K562 (cell line): ENCODE measurements around the gene PNP. TPM values are rescaled to one million over a fixed set of nuclear protein-coding genes. Genes with fewer than 3 reads are reported as not detected.

Source experiments
- BRCA1 ChIP-seq, 2 experiments: fragments of 450-650 bp in 1 of 2; sonication (generic) in 1 of 2; formaldehyde crosslinking in 1 of 2; IDR thresholded peaks; 2 replicates each; pipeline versions ENCODE4 v1.5.0 to v1.6.1; 2017 to 2020; ENCODE audit warnings: mild to moderate bottlenecking in 1 of 2, missing genetic modification reagents in 1 of 2
- CBX3 ChIP-seq, 2 experiments: IDR thresholded peaks; 1 replicate in 1 of 2; 2 replicates in 1 of 2; pipeline ENCODE4 v1.6.1; 2012; ENCODE audit warnings: inconsistent platforms in 2 of 2, low read length in 2 of 2, borderline replicate concordance in 1 of 2, control low read depth in 1 of 2
- ETS1 ChIP-seq: conservative IDR thresholded peaks from 2 replicates; pipeline ENCODE4 v1.6.1; 2011; ENCODE audit warnings: low read depth, mild to moderate bottlenecking, low read length; ENCODE audit not compliant: control insufficient read depth
- FOXK1 ChIP-seq: sonication (generic); formaldehyde crosslinking; IDR thresholded peaks from 2 replicates; pipeline ENCODE4 v1.8.0; 2022; ENCODE audit warnings: missing genetic modification reagents, mild to moderate bottlenecking, borderline replicate concordance
- FOXP1 ChIP-seq: sonication (generic); formaldehyde crosslinking; IDR thresholded peaks from 2 replicates; pipeline ENCODE4 v1.8.0; 2022; ENCODE audit warnings: mild to moderate bottlenecking, missing genetic modification reagents
- GABPB1 ChIP-seq: sonication (generic); formaldehyde crosslinking; IDR thresholded peaks from 2 replicates; pipeline ENCODE4 v1.8.0; 2022; ENCODE audit warnings: mild to moderate bottlenecking, missing genetic modification reagents
- GMEB1 ChIP-seq: fragments of 250-450 bp; sonication (Bioruptor Pico); IDR thresholded peaks from 2 replicates; pipeline ENCODE4 v1.4.0; 2020; ENCODE audit warnings: mild to moderate bottlenecking
- KLF13 ChIP-seq: fragments of 450-650 bp; IDR thresholded peaks from 2 replicates; pipeline ENCODE4 v1.6.1; 2016; ENCODE audit warnings: missing genetic modification characterization, low read depth, mild to moderate bottlenecking, missing compliant biosample characterization, moderate library complexity, borderline replicate concordance
- RBM34 ChIP-seq: fragments of 200-400 bp; formaldehyde crosslinking; IDR thresholded peaks from 2 replicates; pipeline ENCODE4 v1.6.1; 2018; ENCODE audit warnings: low read length, borderline replicate concordance; ENCODE audit not compliant: insufficient read depth
- RNF2 ChIP-seq: sonication (generic); IDR thresholded peaks from 2 replicates; pipeline ENCODE4 v1.6.1; 2016
- SUPT5H ChIP-seq: fragments of 450-650 bp; IDR thresholded peaks from 2 replicates; pipeline ENCODE4 v1.6.1; 2016
- ZBTB40 ChIP-seq, 2 experiments: fragments of 450-650 bp in 1 of 2; sonication (generic) in 1 of 2; formaldehyde crosslinking in 1 of 2; IDR thresholded peaks; 2 replicates each; pipeline versions ENCODE4 v1.7.1 to v1.9.0; 2016 to 2022; ENCODE audit warnings: inconsistent platforms in 1 of 2, mild to moderate bottlenecking in 1 of 2, missing genetic modification reagents in 1 of 2
- ZNF12 ChIP-seq: sonication (generic); formaldehyde crosslinking; IDR thresholded peaks from 2 replicates; pipeline ENCODE4 v1.4.0; 2020; ENCODE audit warnings: mild to moderate bottlenecking, missing genetic modification reagents
- ZNF830 ChIP-seq: fragments of 250-450 bp; sonication (Bioruptor Pico); IDR thresholded peaks from 2 replicates; pipeline ENCODE4 v1.5.0; 2021; ENCODE audit warnings: mild to moderate bottlenecking
- polyA plus RNA-seq, 8 experiments: library from polyadenylated mRNA; depleted of rRNA in 4 of 8; stranded (reverse) in 5 of 8; unstranded in 3 of 8; fragments of >200 nt; fragmentation: Nextera tagmentation in 2 of 8; fragmentation: Illumina TruSeq in 1 of 8; extraction: Ambion mirVana in 2 of 8; extraction: Trizol in 1 of 8; gene quantifications; 2 replicates each; pipeline versions ENCODE4 v1.2.1 to v1.2.3, GENCODE V29; 2011 to 2014; ENCODE audit warnings: inconsistent platforms in 1 of 8, missing spikeins in 1 of 8
- total RNA-seq, 7 experiments: library from RNA; depleted of rRNA in 6 of 7; stranded (reverse); fragments of >200 nt in 6 of 7; fragmentation: Illumina TruSeq in 2 of 7; extraction: Trizol in 2 of 7; gene quantifications; 2 replicates each; pipeline versions ENCODE4 v1.2.1 to v1.2.3, GENCODE V29; 2011 to 2021; ENCODE audit warnings: low replicate concordance in 1 of 7

Gene PNP
- total and polyA plus RNA-seq, 9 of the 15 experiments (the other 6 are each of a cell fraction or from before 2014, with no cell fraction given), result 92.5 to 288 (median 137) TPM

- TF ChIP-seq ZBTB40 (IDR thresholded peaks at IDR 0.05) (no peak; the same call in 1 of the 2 replicates), ZBTB40 (CRISPR knock-in tag; IDR thresholded peaks at IDR 0.05) (no peak), GABPB1 (no peak), BRCA1 (IDR thresholded peaks at IDR 0.05) (no peak), BRCA1 (CRISPR knock-in tag; IDR thresholded peaks at IDR 0.05) (no peak), SUPT5H (peak; percentile 60), FOXP1 (CRISPR knock-in tag) (peak; percentile 52; the same call in 1 of the 2 replicates), RNF2 (no peak), ZNF830 (CRISPR knock-in tag) (no peak), ETS1 (no peak), ZNF12 (CRISPR knock-in tag) (0 out of 2 replicates have a peak, but pooled peaks have one; percentile 54), RBM34 (no peak), KLF13 (tag) (no peak), FOXK1 (CRISPR knock-in tag) (no peak), GMEB1 (CRISPR knock-in tag) (no peak), CBX3 (IDR thresholded peaks at IDR 0.05; ENCODE audit: borderline replicate concordance in 1 of 2, low read length in 2 of 2) (no peak)
Observed at GRCh38 chr14:20455355-20456300, 13.6 kb upstream of the PNP start (continued).
